ENCODE results near the gene COL23A1.
"Not testable (repeated sequence)": the region's sequence is repeated elsewhere in the genome, so short reads cannot be mapped to it uniquely, and the experiment has no call there.

The COL23A1 gene

GRCh38 chr5:178319541-178320041 is 270.6 kb downstream of the COL23A1 start:
- no peak for DNase-seq (ENCODE audit: low spot score)

- no peak for DNase-seq (ENCODE audit: low spot score)
Measured at GRCh38 chr5:178318893-178319292, 271.3 kb downstream of the COL23A1 start.

- no peak for DNase-seq (ENCODE audit: low spot score)
Measured at GRCh38 chr5:178318382-178318781, 271.8 kb downstream of the COL23A1 start.

- DNase-seq (ENCODE audit: low spot score), result not testable (repeated sequence)
Measured at GRCh38 chr5:178317727-178318126, 272.5 kb downstream of the COL23A1 start.

- no peak for DNase-seq (ENCODE audit: low spot score)
Measured at GRCh38 chr5:178314961-178315820, 275.0 kb downstream of the COL23A1 start.

GRCh38 chr5:178314061-178314660 is 276.0 kb downstream of the COL23A1 start:
- DNase-seq (ENCODE audit: low spot score), result no peak

GRCh38 chr5:178313316-178313715 is 276.9 kb downstream of the COL23A1 start:
- DNase-seq (ENCODE audit: low spot score), result no peak

- no peak for DNase-seq (ENCODE audit: low spot score)
Measured at GRCh38 chr5:178312880-178313282, 277.3 kb downstream of the COL23A1 start.

GRCh38 chr5:178310130-178310865 is 279.9 kb downstream of the COL23A1 start:
- DNase-seq (ENCODE audit: low spot score), result no peak

GRCh38 chr5:178309271-178310013 is 280.8 kb downstream of the COL23A1 start:
- no peak for DNase-seq (ENCODE audit: low spot score)

- DNase-seq (ENCODE audit: low spot score), result no peak
Measured at GRCh38 chr5:178308541-178309092, 281.6 kb downstream of the COL23A1 start.

- no peak for DNase-seq (ENCODE audit: low spot score)
Measured at GRCh38 chr5:178307267-178308045, 282.7 kb downstream of the COL23A1 start.

- no peak for DNase-seq (ENCODE audit: low spot score)
Measured at GRCh38 chr5:178306430-178307225, 283.6 kb downstream of the COL23A1 start.

GRCh38 chr5:178305801-178306200 is 284.4 kb downstream of the COL23A1 start:
- DNase-seq (ENCODE audit: low spot score), result no peak

GRCh38 chr5:178304761-178305645 is 285.2 kb downstream of the COL23A1 start:
- DNase-seq (ENCODE audit: low spot score), result no peak

- DNase-seq (ENCODE audit: low spot score), result no peak
Measured at GRCh38 chr5:178304016-178304415, 286.2 kb downstream of the COL23A1 start.

GRCh38 chr5:178302321-178302720 is 287.9 kb downstream of the COL23A1 start:
- not testable (repeated sequence) for DNase-seq (ENCODE audit: low spot score)

GRCh38 chr5:178301641-178302040 is 288.6 kb downstream of the COL23A1 start:
- DNase-seq (ENCODE audit: low spot score), result no peak

GRCh38 chr5:178298283-178298807 is 291.8 kb downstream of the COL23A1 start:
- DNase-seq (ENCODE audit: low spot score), result no peak

Measured in activated CD4-positive, alpha-beta T cell treated with anti-CD3 and anti-CD28 coated beads, Interleukin-2, Interleukin-4, amounts not matched to agents 100 ng/mL and 50 ng/mL, durations not matched to agents 16 hours and 8 hours (primary cell).